GM12878 (cell line): Measurements from ENCODE around the gene CFAP126. TPM values are rescaled to one million over a fixed set of nuclear protein-coding genes. Genes with fewer than 3 reads are reported as not detected.

Experiments
- CHD2 ChIP-seq: IDR thresholded peaks from 2 replicates; pipeline ENCODE4 v1.6.1; 2011; ENCODE audit warnings: low read depth, low read length, improper control_type of control experiment, borderline replicate concordance
- CHD4 ChIP-seq: fragments of 200-600 bp; sonication (generic); IDR thresholded peaks from 2 replicates; pipeline ENCODE4 v1.6.1; 2016; ENCODE audit warnings: mild to moderate bottlenecking
- DPF2 ChIP-seq: fragments of 450-650 bp; IDR thresholded peaks from 2 replicates; pipeline ENCODE4 v1.6.1; 2017; ENCODE audit warnings: mild to moderate bottlenecking
- EGR1 ChIP-seq, 2 experiments: IDR thresholded peaks; 1 replicate in 1 of 2; 2 replicates in 1 of 2; pipeline ENCODE4 v1.6.1; 2011 to 2012; ENCODE audit warnings: low read depth in 2 of 2, low read length in 2 of 2, borderline replicate concordance in 1 of 2, mild to moderate bottlenecking in 1 of 2, moderate library complexity in 1 of 2
- ETV6 ChIP-seq, 2 experiments: fragments of 450-650 bp in 1 of 2; IDR thresholded peaks in 1 of 2; conservative IDR thresholded peaks in 1 of 2; 2 replicates each; pipeline ENCODE4 v1.6.1; 2014; ENCODE audit warnings: antibody characterized with exemption in 1 of 2, borderline replicate concordance in 1 of 2, low read depth in 1 of 2, mild to moderate bottlenecking in 1 of 2, moderate library complexity in 1 of 2
- NR2F1 ChIP-seq: fragments of 450-650 bp; conservative IDR thresholded peaks from 2 replicates; pipeline ENCODE4 v1.6.1; 2017; ENCODE audit warnings: mild to moderate bottlenecking
- PAX8 ChIP-seq: fragments of 450-650 bp; IDR thresholded peaks from 2 replicates; pipeline ENCODE4 v1.6.1; 2017; ENCODE audit warnings: mild to moderate bottlenecking, moderate library complexity
- polyA plus RNA-seq, 11 experiments: library from polyadenylated mRNA; depleted of rRNA in 4 of 11; unstranded in 6 of 11; stranded (reverse) in 5 of 11; fragments of >200 nt; fragmentation: Nextera tagmentation in 4 of 11; fragmentation: Illumina TruSeq in 1 of 11; extraction: Ambion mirVana in 4 of 11; extraction: Trizol in 1 of 11; gene quantifications; 1 replicate in 1 of 11; 2 replicates in 10 of 11; pipeline versions ENCODE4 v1.2.1 to v1.2.3, GENCODE V29; 2011 to 2016; ENCODE audit warnings: inconsistent platforms in 2 of 11, missing spikeins in 2 of 11, low read depth in 1 of 11
- total RNA-seq, 4 experiments: library from RNA; depleted of rRNA in 3 of 4; stranded (reverse); fragments of >200 nt in 3 of 4; fragmentation: Illumina TruSeq in 1 of 4; extraction: Trizol in 1 of 4; gene quantifications; 2 replicates each; pipeline versions ENCODE4 v1.2.1 to v1.2.3, GENCODE V29; 2013 to 2021
- TF ChIP-seq, protein P1 (sequence below): fragments of 150-350 bp; IDR thresholded peaks from 2 replicates; pipeline ENCODE4 v1.6.1; 2014; ENCODE audit warnings: mild to moderate bottlenecking, low read depth, low read length
- TF ChIP-seq, protein P2 (sequence below): fragments of 450-650 bp; IDR thresholded peaks from 2 replicates; pipeline ENCODE4 v1.6.1; 2017; ENCODE audit warnings: borderline replicate concordance

Gene CFAP126
- total and polyA plus RNA-seq, 10 of the 15 experiments (the other 5 are each of a cell fraction or from before 2014, with no cell fraction given), result not detected

- TF ChIP-seq EGR1 (IDR thresholded peaks at IDR 0.05; ENCODE audit: borderline replicate concordance in 1 of 2, low read depth in 2 of 2, low read length in 2 of 2), result peak in 1 of 2 experiments; percentile 97; a peak in 2 of 3 replicates
- TF ChIP-seq CHD4, result no peak
- TF ChIP-seq NR2F1, result no peak
- no peak for TF ChIP-seq PAX8
- TF ChIP-seq ETV6 (conservative IDR thresholded peaks at IDR 0.05 in 1 of 2, IDR thresholded peaks at IDR 0.05 in 1 of 2; ENCODE audit: borderline replicate concordance in 1 of 2, low read depth in 1 of 2), result no peak
- TF ChIP-seq, protein P1, sequence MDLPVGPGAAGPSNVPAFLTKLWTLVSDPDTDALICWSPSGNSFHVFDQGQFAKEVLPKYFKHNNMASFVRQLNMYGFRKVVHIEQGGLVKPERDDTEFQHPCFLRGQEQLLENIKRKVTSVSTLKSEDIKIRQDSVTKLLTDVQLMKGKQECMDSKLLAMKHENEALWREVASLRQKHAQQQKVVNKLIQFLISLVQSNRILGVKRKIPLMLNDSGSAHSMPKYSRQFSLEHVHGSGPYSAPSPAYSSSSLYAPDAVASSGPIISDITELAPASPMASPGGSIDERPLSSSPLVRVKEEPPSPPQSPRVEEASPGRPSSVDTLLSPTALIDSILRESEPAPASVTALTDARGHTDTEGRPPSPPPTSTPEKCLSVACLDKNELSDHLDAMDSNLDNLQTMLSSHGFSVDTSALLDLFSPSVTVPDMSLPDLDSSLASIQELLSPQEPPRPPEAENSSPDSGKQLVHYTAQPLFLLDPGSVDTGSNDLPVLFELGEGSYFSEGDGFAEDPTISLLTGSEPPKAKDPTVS, result no peak
- TF ChIP-seq, protein P2, sequence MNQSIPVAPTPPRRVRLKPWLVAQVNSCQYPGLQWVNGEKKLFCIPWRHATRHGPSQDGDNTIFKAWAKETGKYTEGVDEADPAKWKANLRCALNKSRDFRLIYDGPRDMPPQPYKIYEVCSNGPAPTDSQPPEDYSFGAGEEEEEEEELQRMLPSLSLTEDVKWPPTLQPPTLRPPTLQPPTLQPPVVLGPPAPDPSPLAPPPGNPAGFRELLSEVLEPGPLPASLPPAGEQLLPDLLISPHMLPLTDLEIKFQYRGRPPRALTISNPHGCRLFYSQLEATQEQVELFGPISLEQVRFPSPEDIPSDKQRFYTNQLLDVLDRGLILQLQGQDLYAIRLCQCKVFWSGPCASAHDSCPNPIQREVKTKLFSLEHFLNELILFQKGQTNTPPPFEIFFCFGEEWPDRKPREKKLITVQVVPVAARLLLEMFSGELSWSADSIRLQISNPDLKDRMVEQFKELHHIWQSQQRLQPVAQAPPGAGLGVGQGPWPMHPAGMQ, result no peak
- TF ChIP-seq CHD2, result peak; percentile 44
- TF ChIP-seq DPF2, result peak; percentile 49
Observed at GRCh38 chr1:161389691-161390558, 22.2 kb upstream of the CFAP126 start (continued).
